PC-9 (cell line): ENCODE data around the gene CBLB. TPM values are rescaled to one million over a fixed set of nuclear protein-coding genes. Genes with fewer than 3 reads are reported as not detected.

Experiments
- BruUV-seq: library from RNA; stranded (reverse); fragments of 400-500 nt; replicated peaks from 2 replicates; lab custom pipeline; 2021; lab: Mats Ljungman, UMichigan
- CTCF ChIA-PET: fragments of 300-600 bp; sonication (Branson Sonifier 250); formaldehyde crosslinking; loops from one replicate; lab custom pipeline; 2022; ENCODE audit warnings: antibody characterized with exemption; lab: Charles Lee
- POLR2A ChIA-PET: fragments of 300-600 bp; sonication (Branson Sonifier 250); formaldehyde crosslinking; loops from one replicate; lab custom pipeline; 2022; ENCODE audit warnings: antibody characterized with exemption; ENCODE audit not compliant: unreplicated experiment; lab: Charles Lee
- DNase-seq, 2 experiments: peaks; one replicate each; pipeline versions ENCODE4 v3.0.0 to v3.0.0-alpha.2; 2015 to 2022; ENCODE audit warnings: mixed read lengths in 1 of 2
- H2AFZ ChIP-seq: fragments of 200-600 bp; sonication (generic); 2 replicates; pipeline ENCODE4 v1.8.1; 2017; ENCODE audit warnings: antibody characterized with exemption
- H3F3A ChIP-seq: fragments of 200-600 bp; sonication (generic); 2 replicates; pipeline ENCODE4 v1.8.1; 2017; ENCODE audit warnings: antibody characterized with exemption, mild to moderate bottlenecking, low read depth; ENCODE audit not compliant: insufficient read depth
- H3K27ac ChIP-seq: fragments of 200-600 bp; sonication (generic); 2 replicates; pipeline ENCODE4 v1.6.1; 2016; ENCODE audit warnings: mixed run types
- H3K27me3 ChIP-seq: fragments of 200-600 bp; sonication (generic); 2 replicates; pipeline ENCODE4 v1.6.1; 2016; ENCODE audit warnings: low read depth, mixed run types; ENCODE audit not compliant: insufficient read depth
- H3K36me3 ChIP-seq: fragments of 200-600 bp; sonication (generic); 2 replicates; pipeline ENCODE4 v1.6.1; 2016; ENCODE audit warnings: low read depth, mixed run types
- H3K4me1 ChIP-seq: fragments of 200-600 bp; sonication (generic); replicated peaks from 2 replicates; pipeline ENCODE4 v1.6.1; 2016; ENCODE audit warnings: mixed run types; ENCODE audit not compliant: insufficient read depth
- H3K4me2 ChIP-seq: fragments of 200-600 bp; sonication (generic); 2 replicates; pipeline ENCODE4 v1.6.1; 2017; ENCODE audit warnings: mixed run types
- H3K4me3 ChIP-seq: fragments of 200-600 bp; sonication (generic); 2 replicates; pipeline ENCODE4 v1.6.1; 2016; ENCODE audit warnings: mixed run types
- H3K79me2 ChIP-seq: fragments of 200-600 bp; sonication (generic); 2 replicates; pipeline ENCODE4 v1.6.1; 2017; ENCODE audit warnings: low read depth, mixed run types
- H3K9me2 ChIP-seq: fragments of 200-600 bp; sonication (generic); 2 replicates; pipeline ENCODE4 v1.8.1; 2017; ENCODE audit warnings: mild to moderate bottlenecking; ENCODE audit not compliant: insufficient read depth
- H3K9me3 ChIP-seq: fragments of 200-600 bp; sonication (generic); 2 replicates; pipeline ENCODE4 v1.8.1; 2016; ENCODE audit warnings: low read depth; ENCODE audit not compliant: insufficient read depth
- H4K20me1 ChIP-seq: fragments of 200-600 bp; sonication (generic); 2 replicates; pipeline ENCODE4 v1.8.1; 2017; ENCODE audit not compliant: insufficient read depth
- EZH2 ChIP-seq: fragments of 200-600 bp; sonication (generic); IDR thresholded peaks from 2 replicates; pipeline ENCODE4 v1.8.0; 2017; ENCODE audit warnings: antibody characterized with exemption, low read depth
- intact Hi-C: fragments of 100-400 bp; cut with micrococcal nuclease; formaldehyde crosslinking; loops from one replicate; pipeline ENCODE4 v1.10.0; 2022; ENCODE audit not compliant: unreplicated experiment
- total RNA-seq: library from RNA; stranded (reverse); gene quantifications from 2 replicates; pipeline ENCODE4 v1.2.3, GENCODE V29; 2021
- TF ChIP-seq, protein P1 (sequence below): fragments of 200-600 bp; sonication (generic); conservative IDR thresholded peaks from 2 replicates; pipeline ENCODE4 v1.6.1; 2017; ENCODE audit warnings: mixed run types, antibody characterized with exemption, mild to moderate bottlenecking, moderate library complexity

CBLB gene
- total RNA-seq, 1 experiment from 2014 or later = 44.0 TPM

GRCh38 chr3:105615814-105616213 is 253.0 kb downstream of the CBLB start:
- ChIA-PET POLR2A (no interaction called here), CTCF (no interaction called here)

DNA sequence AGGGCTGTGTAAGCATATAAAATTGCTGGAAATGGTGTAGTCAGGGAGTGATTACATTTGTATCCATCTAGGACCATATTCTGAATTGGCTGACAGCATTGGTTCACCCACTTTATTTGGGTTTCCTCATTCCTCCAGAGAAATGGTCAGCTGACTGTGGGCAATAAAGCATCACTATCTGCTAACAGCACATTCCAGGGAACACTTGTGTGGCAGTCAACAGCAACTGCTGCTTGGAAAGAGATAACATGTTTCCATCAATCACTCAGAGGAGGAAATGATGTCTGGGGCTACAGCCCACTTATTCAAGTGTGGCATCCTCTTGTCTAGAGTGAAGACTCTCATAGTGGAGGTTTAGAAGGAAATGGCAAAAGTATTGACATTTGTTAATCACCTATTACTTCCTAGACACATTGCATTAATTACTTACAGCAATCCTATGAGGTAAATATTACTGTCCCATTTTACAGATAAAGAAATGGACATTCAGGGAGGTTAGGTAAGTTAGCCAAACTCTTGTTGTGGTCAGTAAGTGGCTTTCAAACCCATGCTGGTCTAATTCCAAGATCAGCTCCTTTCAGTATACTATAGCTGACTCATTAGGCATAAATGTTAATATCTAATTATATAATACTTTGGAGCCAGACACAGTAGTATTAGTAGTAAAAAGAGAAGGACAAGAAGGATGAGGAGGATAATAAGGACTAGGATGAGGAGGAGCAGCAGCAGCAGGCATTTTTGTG is 254.4 kb downstream of the CBLB start:
- peaks cover 14% of the 10 kb centered on the region for H3F3A ChIP-seq
- peaks cover 26% of the 10 kb centered on the region for H3K4me1 ChIP-seq
- BruUV-seq = no TSS peak
- no peak overlapping the region for H3K27ac ChIP-seq
- H3K4me2 ChIP-seq = no peak overlapping the region
- TF ChIP-seq EZH2 = no peak
- TF ChIP-seq, protein P1, sequence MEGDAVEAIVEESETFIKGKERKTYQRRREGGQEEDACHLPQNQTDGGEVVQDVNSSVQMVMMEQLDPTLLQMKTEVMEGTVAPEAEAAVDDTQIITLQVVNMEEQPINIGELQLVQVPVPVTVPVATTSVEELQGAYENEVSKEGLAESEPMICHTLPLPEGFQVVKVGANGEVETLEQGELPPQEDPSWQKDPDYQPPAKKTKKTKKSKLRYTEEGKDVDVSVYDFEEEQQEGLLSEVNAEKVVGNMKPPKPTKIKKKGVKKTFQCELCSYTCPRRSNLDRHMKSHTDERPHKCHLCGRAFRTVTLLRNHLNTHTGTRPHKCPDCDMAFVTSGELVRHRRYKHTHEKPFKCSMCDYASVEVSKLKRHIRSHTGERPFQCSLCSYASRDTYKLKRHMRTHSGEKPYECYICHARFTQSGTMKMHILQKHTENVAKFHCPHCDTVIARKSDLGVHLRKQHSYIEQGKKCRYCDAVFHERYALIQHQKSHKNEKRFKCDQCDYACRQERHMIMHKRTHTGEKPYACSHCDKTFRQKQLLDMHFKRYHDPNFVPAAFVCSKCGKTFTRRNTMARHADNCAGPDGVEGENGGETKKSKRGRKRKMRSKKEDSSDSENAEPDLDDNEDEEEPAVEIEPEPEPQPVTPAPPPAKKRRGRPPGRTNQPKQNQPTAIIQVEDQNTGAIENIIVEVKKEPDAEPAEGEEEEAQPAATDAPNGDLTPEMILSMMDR = no peak
- POLR2A ChIA-PET = no interaction called here
- H3K4me3 ChIP-seq = no peak overlapping the region
- DNase-seq = no peak
- no peaks in the 10 kb centered on the region for H3K36me3 ChIP-seq
- H2AFZ ChIP-seq = no peak overlapping the region
- H3K27me3 ChIP-seq = no peaks in the 10 kb centered on the region
- intact Hi-C loops = loop anchor here (5.0 kb wide), 1 partner anchor 247 kb away; the partner anchor contains the start of gene ALCAM
- no peaks in the 10 kb centered on the region for H3K79me2 ChIP-seq
- H3K9me3 ChIP-seq = peaks cover 20% of the 10 kb centered on the region; the same call in 1 of the 2 replicates
- H3K9me2 ChIP-seq = no peaks in the 10 kb centered on the region
- CTCF ChIA-PET = no interaction called here
- H4K20me1 ChIP-seq = no peaks in the 10 kb centered on the region

More at GRCh38 chr3:105615814-105616213, 253.0 kb downstream of the CBLB start:
- BruUV-seq = no TSS peak
- Histone ChIP-seq H3K9me2 (no peaks in the 10 kb centered on the region), H3K79me2 (no peaks in the 10 kb centered on the region), H3K9me3 (peaks cover 14% of the 10 kb centered on the region; the same call in 1 of the 2 replicates), H3K27ac (no peak overlapping the region), H4K20me1 (no peaks in the 10 kb centered on the region), H3F3A (peaks cover 13% of the 10 kb centered on the region), H3K36me3 (no peaks in the 10 kb centered on the region), H2AFZ (no peak overlapping the region), H3K4me2 (no peak overlapping the region), H3K27me3 (no peaks in the 10 kb centered on the region), H3K4me3 (no peak overlapping the region), H3K4me1 (peaks cover 20% of the 10 kb centered on the region)
- no peak for DNase-seq
- no peak for TF ChIP-seq EZH2
- TF ChIP-seq, protein P1 = no peak
- intact Hi-C loops = no loop called here

DNA sequence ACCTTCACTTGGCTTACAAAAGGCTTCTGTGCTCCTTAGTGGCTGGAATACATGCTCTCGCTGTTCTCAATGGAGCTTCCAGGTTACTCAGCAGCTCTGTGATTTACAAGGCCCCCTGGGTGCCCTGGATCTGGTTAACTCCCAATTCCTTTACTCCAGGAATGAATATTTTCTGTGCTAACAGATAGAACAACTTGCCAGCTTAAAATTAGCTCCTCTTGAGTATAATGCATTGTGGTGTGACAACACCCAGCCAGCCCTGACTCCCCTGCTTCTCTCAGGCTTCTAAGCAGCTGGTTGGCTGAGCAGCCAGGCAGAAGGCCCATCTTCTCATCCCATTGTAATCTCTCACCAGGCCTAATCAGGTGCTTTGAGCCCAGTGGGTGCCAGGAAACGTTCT is 255.7 kb downstream of the CBLB start:
- H3K4me2 ChIP-seq = no peak overlapping the region
- DNase-seq = no peak
- peaks cover 14% of the 10 kb centered on the region for H3F3A ChIP-seq
- H3K79me2 ChIP-seq = no peaks in the 10 kb centered on the region
- no TSS peak for BruUV-seq
- TF ChIP-seq EZH2 = no peak
- TF ChIP-seq, protein P1 = no peak
- H3K36me3 ChIP-seq = no peaks in the 10 kb centered on the region
- no peaks in the 10 kb centered on the region for H3K9me2 ChIP-seq
- POLR2A ChIA-PET = no interaction called here
- intact Hi-C loops = loop anchor here (5.0 kb wide), 1 partner anchor 246 kb away; the partner anchor contains the start of gene ALCAM
- H2AFZ ChIP-seq = no peak overlapping the region
- H3K4me1 ChIP-seq = peaks cover 26% of the 10 kb centered on the region
- CTCF ChIA-PET = no interaction called here
- H3K4me3 ChIP-seq = no peak overlapping the region
- no peaks in the 10 kb centered on the region for H4K20me1 ChIP-seq
- H3K9me3 ChIP-seq = peaks cover 20% of the 10 kb centered on the region; the same call in 1 of the 2 replicates
- no peak overlapping the region for H3K27ac ChIP-seq
- no peaks in the 10 kb centered on the region for H3K27me3 ChIP-seq
